WTC11 (cell line): ENCODE measurements around the gene SMPX. TPM values are rescaled to one million over a fixed set of nuclear protein-coding genes. Genes with fewer than 3 reads are reported as not detected.
A peak's percentile ranks its signal among the peaks of the same experiment; 100 is the strongest.

ENCODE experiments used
- ATAC-seq: fragments of 200-7000 bp; cut with Tn5 transposase; 2 replicates; pipeline ENCODE4 v1.10.0; 2021; ENCODE audit warnings: mild to moderate bottlenecking, moderate library complexity
- CTCF ChIA-PET: fragments of 300-600 bp; sonication (Branson Sonifier 250); formaldehyde crosslinking; loops from one replicate; lab custom pipeline; 2021; ENCODE audit warnings: antibody characterized with exemption; lab: Charles Lee
- POLR2A ChIA-PET: fragments of 350-600 bp; sonication (Branson Sonifier 250); formaldehyde crosslinking; loops from one replicate; lab custom pipeline; 2021; ENCODE audit warnings: antibody characterized with exemption; lab: Charles Lee
- DNase-seq: peaks from one replicate; pipeline ENCODE4 v3.0.0; 2021; ENCODE audit warnings: low spot score
- H3K27ac Mint-ChIP-seq: 2 replicates; pipeline ENCODE4 v1.8.0; 2021; ENCODE audit warnings: mixed read lengths
- H3K27me3 Mint-ChIP-seq: 2 replicates; pipeline ENCODE4 v1.8.0; 2021; ENCODE audit warnings: low read depth, mild to moderate bottlenecking, moderate library complexity, mixed read lengths
- H3K36me3 Mint-ChIP-seq: 2 replicates; pipeline ENCODE4 v1.8.0; 2021; ENCODE audit warnings: mixed read lengths
- H3K4me1 Mint-ChIP-seq: 2 replicates; pipeline ENCODE4 v1.8.0; 2022; ENCODE audit warnings: mixed read lengths
- H3K4me3 Mint-ChIP-seq: 2 replicates; pipeline ENCODE4 v1.8.0; 2021; ENCODE audit warnings: mild to moderate bottlenecking, moderate library complexity, mixed read lengths
- H3K9me3 Mint-ChIP-seq: 2 replicates; pipeline ENCODE4 v1.8.0; 2021; ENCODE audit warnings: mixed read lengths
- ETV6 ChIP-seq: sonication (generic); formaldehyde crosslinking; IDR thresholded peaks from 2 replicates; pipeline ENCODE4 v1.8.1; 2022; ENCODE audit warnings: mild to moderate bottlenecking, missing genetic modification reagents
- FOXP1 ChIP-seq: sonication (generic); formaldehyde crosslinking; IDR thresholded peaks from 2 replicates; pipeline ENCODE4 v1.8.0; 2022; ENCODE audit warnings: missing genetic modification reagents, mild to moderate bottlenecking, moderate library complexity, borderline replicate concordance
- GRHL2 ChIP-seq: fragments of 250-450 bp; sonication (Bioruptor Pico); IDR thresholded peaks from 2 replicates; pipeline ENCODE4 v1.8.0; 2022; ENCODE audit warnings: mild to moderate bottlenecking, moderate library complexity; ENCODE audit not compliant: insufficient replicate concordance, severe bottlenecking
- IRF2 ChIP-seq: sonication (generic); formaldehyde crosslinking; IDR thresholded peaks from 2 replicates; pipeline ENCODE4 v1.8.0; 2022; ENCODE audit warnings: low read depth, missing genetic modification reagents, borderline replicate concordance
- JAZF1 ChIP-seq: fragments of 250-450 bp; sonication (Bioruptor Pico); IDR thresholded peaks from 2 replicates; pipeline ENCODE4 v1.9.0; 2021; ENCODE audit warnings: moderate library complexity, mild to moderate bottlenecking, inconsistent platforms
- JUN ChIP-seq: sonication (generic); formaldehyde crosslinking; IDR thresholded peaks from 2 replicates; pipeline ENCODE4 v1.8.0; 2023; ENCODE audit warnings: mild to moderate bottlenecking, missing genetic modification reagents
- MLX ChIP-seq: sonication (generic); formaldehyde crosslinking; IDR thresholded peaks from 2 replicates; pipeline ENCODE4 v1.8.1; 2023; ENCODE audit warnings: mild to moderate bottlenecking, missing genetic modification reagents, moderate library complexity
- NFATC4 ChIP-seq: fragments of 250-450 bp; sonication (Bioruptor Pico); IDR thresholded peaks from 2 replicates; pipeline ENCODE4 v1.9.0; 2021; ENCODE audit warnings: mild to moderate bottlenecking
- NFE2L1 ChIP-seq: sonication (generic); formaldehyde crosslinking; IDR thresholded peaks from 2 replicates; pipeline ENCODE4 v1.8.1; 2023; ENCODE audit warnings: missing genetic modification reagents
- NFYB ChIP-seq: sonication (generic); formaldehyde crosslinking; conservative IDR thresholded peaks from 2 replicates; pipeline ENCODE4 v1.8.0; 2022; ENCODE audit warnings: low read depth, missing genetic modification reagents
- RORB ChIP-seq: fragments of 250-450 bp; sonication (Bioruptor Pico); IDR thresholded peaks from 2 replicates; pipeline ENCODE4 v1.9.0; 2021; ENCODE audit warnings: mild to moderate bottlenecking
- ZBTB21 ChIP-seq: sonication (generic); formaldehyde crosslinking; IDR thresholded peaks from 2 replicates; pipeline ENCODE4 v1.8.1; 2023; ENCODE audit warnings: mild to moderate bottlenecking, missing genetic modification reagents, borderline replicate concordance
- ZNF396 ChIP-seq: fragments of 250-450 bp; sonication (Bioruptor Pico); IDR thresholded peaks from 2 replicates; pipeline ENCODE4 v1.8.0; 2021; ENCODE audit warnings: mild to moderate bottlenecking, moderate library complexity, borderline replicate concordance
- ZNF423 ChIP-seq: fragments of 250-450 bp; sonication (Bioruptor Pico); IDR thresholded peaks from 2 replicates; pipeline ENCODE4 v2.1.2; 2022; ENCODE audit warnings: mild to moderate bottlenecking, moderate library complexity
- ZNF512 ChIP-seq: sonication (generic); formaldehyde crosslinking; IDR thresholded peaks from 2 replicates; pipeline ENCODE4 v1.8.1; 2022; ENCODE audit warnings: missing genetic modification reagents, borderline replicate concordance
- total RNA-seq: library from RNA; stranded (reverse); gene quantifications from 3 replicates; pipeline ENCODE4 v1.2.3, GENCODE V29; 2021
- TF ChIP-seq, protein P1 (sequence below): sonication (generic); formaldehyde crosslinking; IDR thresholded peaks from 2 replicates; pipeline ENCODE4 v1.8.1; 2023; ENCODE audit warnings: mild to moderate bottlenecking, missing genetic modification reagents
- TF ChIP-seq, protein P2 (sequence below): fragments of 250-450 bp; sonication (Bioruptor Pico); IDR thresholded peaks from 2 replicates; pipeline ENCODE4 v1.8.0; 2021; ENCODE audit warnings: mild to moderate bottlenecking

The SMPX gene
- total RNA-seq, 1 experiment from 2014 or later, result not detected

DNA sequence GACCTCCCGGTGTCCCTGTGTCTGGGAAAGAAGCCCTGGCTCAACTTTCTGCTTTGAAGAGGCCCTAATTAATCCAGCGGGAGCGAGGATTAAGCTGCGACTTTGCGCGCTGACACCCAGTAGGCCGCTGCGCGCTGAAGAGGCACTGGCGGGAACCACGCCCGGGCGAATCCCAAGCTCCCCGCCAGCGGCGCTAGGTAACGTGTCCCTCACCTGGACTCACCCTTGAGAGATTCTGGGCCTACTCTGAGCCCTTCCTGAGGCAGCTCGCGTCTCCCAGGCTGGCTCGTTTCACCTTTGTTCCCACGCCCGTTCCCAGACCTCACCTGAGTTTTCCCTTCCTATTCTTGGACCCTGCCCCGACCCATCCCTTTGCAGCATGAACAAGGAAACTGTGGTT is 99.2 kb downstream of the SMPX start:
- Mint-ChIP-seq H3K4me3 (peak overlapping the region; percentile 65), H3K9me3 (no peaks in the 10 kb centered on the region), H3K4me1 (peaks cover 7% of the 10 kb centered on the region; the same call in 1 of the 2 replicates), H3K27ac (no peak overlapping the region)
- DNase-seq (peak; percentile 53), ATAC-seq (peak; percentile 79)
- POLR2A ChIA-PET, result no interaction called here
- TF ChIP-seq NFE2L1 (CRISPR knock-in tag) (no peak), MLX (no peak), ZBTB21 (CRISPR knock-in tag) (no peak), ZNF512 (no peak), GRHL2 (CRISPR knock-in tag) (no peak), JUN (CRISPR knock-in tag) (no peak), NFYB (CRISPR knock-in tag) (no peak), JAZF1 (CRISPR knock-in tag) (no peak), FOXP1 (CRISPR knock-in tag) (no peak), IRF2 (CRISPR knock-in tag) (no peak), ZNF396 (CRISPR knock-in tag) (no peak), ZNF423 (CRISPR knock-in tag) (no peak), NFATC4 (CRISPR knock-in tag) (no peak)
- TF ChIP-seq, protein P1, sequence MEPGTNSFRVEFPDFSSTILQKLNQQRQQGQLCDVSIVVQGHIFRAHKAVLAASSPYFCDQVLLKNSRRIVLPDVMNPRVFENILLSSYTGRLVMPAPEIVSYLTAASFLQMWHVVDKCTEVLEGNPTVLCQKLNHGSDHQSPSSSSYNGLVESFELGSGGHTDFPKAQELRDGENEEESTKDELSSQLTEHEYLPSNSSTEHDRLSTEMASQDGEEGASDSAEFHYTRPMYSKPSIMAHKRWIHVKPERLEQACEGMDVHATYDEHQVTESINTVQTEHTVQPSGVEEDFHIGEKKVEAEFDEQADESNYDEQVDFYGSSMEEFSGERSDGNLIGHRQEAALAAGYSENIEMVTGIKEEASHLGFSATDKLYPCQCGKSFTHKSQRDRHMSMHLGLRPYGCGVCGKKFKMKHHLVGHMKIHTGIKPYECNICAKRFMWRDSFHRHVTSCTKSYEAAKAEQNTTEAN (CRISPR knock-in tag), result no peak
- TF ChIP-seq, protein P2, sequence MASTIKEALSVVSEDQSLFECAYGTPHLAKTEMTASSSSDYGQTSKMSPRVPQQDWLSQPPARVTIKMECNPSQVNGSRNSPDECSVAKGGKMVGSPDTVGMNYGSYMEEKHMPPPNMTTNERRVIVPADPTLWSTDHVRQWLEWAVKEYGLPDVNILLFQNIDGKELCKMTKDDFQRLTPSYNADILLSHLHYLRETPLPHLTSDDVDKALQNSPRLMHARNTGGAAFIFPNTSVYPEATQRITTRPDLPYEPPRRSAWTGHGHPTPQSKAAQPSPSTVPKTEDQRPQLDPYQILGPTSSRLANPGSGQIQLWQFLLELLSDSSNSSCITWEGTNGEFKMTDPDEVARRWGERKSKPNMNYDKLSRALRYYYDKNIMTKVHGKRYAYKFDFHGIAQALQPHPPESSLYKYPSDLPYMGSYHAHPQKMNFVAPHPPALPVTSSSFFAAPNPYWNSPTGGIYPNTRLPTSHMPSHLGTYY, result no peak
- TF ChIP-seq, all 79 proteins: peak for 0
- Mint-ChIP-seq H3K36me3 (no peaks in the 10 kb centered on the region), H3K27me3 (peaks cover 3% of the 10 kb centered on the region; the same call in 1 of the 2 replicates)
- CTCF ChIA-PET, result interaction anchor here (0.5 to 2.1 kb wide), 5 partner anchors 16 to 472 kb away, joined by 3 to 8 read pairs (median 4); no protein-coding TSS in a partner anchor

DNA sequence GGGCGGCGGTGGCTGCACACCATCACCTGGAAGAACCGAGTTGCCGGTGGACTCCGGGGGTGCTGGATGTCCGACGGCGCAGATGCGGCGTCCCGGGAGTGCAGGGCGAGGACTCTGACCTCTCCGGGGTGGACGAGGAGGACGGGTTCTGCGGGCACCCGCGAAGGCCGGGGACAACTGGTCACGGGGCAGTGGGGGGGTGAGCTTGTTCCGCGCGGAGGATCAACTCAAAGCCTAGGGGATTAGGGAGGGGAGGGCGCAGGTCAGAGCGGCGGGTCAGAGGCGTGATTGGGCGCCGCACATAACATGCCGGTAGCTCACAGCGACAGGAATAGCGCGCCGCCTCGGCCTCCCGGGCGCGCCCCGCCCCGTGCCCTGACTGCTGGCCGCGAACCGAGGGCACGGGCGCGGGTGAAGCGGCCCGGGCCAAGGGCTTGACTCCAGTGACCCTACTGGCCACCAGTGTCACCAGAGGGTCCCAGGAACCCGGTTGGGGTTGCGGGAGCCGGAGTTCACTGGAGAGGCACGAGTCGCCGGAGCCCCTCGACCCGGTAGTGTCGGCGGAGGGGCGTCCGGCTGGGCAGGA is 99.7 kb downstream of the SMPX start, which contains the start of gene KLHL34:
Gene KLHL34 (minus strand): TSS at position 179 of the 586 bp plus-strand sequence. CDS start 542 bp downstream, outside the sequence.
- Mint-ChIP-seq H3K4me1 (peaks cover 7% of the 10 kb centered on the region; the same call in 1 of the 2 replicates), H3K27ac (no peak within 1 kb of the TSS), H3K27me3 (peaks cover 3% of the 10 kb centered on the region; the same call in 1 of the 2 replicates), H3K9me3 (no peaks in the 10 kb centered on the region), H3K4me3 (peak within 1 kb of the TSS; percentile 65), H3K36me3 (no peaks in the 10 kb centered on the region)
- 0 out of 2 replicates have a peak, but pooled peaks have one; percentile 8 for TF ChIP-seq ETV6 (CRISPR knock-in tag)
- no peak for TF ChIP-seq RORB
- DNase-seq (peak; percentile 35), ATAC-seq (peak; percentile 79)
- ChIA-PET CTCF (interaction anchor here (0.7 to 2.1 kb wide), 3 partner anchors 67 to 163 kb away, joined by 3 to 8 read pairs (median 3); no protein-coding TSS in a partner anchor), POLR2A (no interaction called here)
